Stomach (tissue), 9 donors: Measurements from ENCODE around the gene CFAP20DC. TPM values are rescaled to one million over a fixed set of nuclear protein-coding genes. Genes with fewer than 3 reads are reported as not detected.
A peak's percentile ranks its signal among the peaks of the same experiment; 100 is the strongest.

ENCODE experiments used
- DNase-seq, 2 donors: peaks; one replicate each; pipeline versions ENCODE4 v3.0.0 to v3.0.0-alpha.2; 2013 to 2019
- H3K27ac ChIP-seq, 5 donors: fragments of 200-600 bp in 4 of 5; sonication (generic) in 4 of 5; one replicate each; pipeline ENCODE4 v1.5.1; 2013 to 2019; ENCODE audit warnings: mild to moderate bottlenecking in 1 of 5, moderate library complexity in 1 of 5
- H3K27me3 ChIP-seq, 3 donors: fragments of 200-600 bp; sonication (generic); one replicate each; pipeline ENCODE4 v1.5.1; 2017 to 2019; ENCODE audit warnings: mixed run types in 1 of 3
- H3K36me3 ChIP-seq, 4 donors: fragments of 200-600 bp; sonication (generic); 1 replicate in 3 of 4; 2 replicates in 1 of 4; pipeline ENCODE4 v1.5.1; 2016 to 2019
- H3K4me1 ChIP-seq, 4 donors: fragments of 200-600 bp; sonication (generic); one replicate each; pipeline ENCODE4 v1.5.1; 2016 to 2019
- H3K4me3 ChIP-seq, 4 donors: fragments of 200-600 bp; sonication (generic) in 3 of 4; one replicate each; pipeline ENCODE4 v1.5.1; 2016 to 2019; ENCODE audit warnings: mild to moderate bottlenecking in 1 of 4
- H3K9me3 ChIP-seq, 4 donors: fragments of 200-600 bp; sonication (generic); one replicate each; pipeline ENCODE4 v1.5.1; 2016 to 2019
- EP300 ChIP-seq: sonication (generic); formaldehyde crosslinking; IDR thresholded peaks from one replicate; pipeline ENCODE4 v1.6.1; 2017; ENCODE audit warnings: antibody characterized with exemption
- POLR2A ChIP-seq, 4 donors: fragments of 450-650 bp; IDR thresholded peaks; one replicate each; pipeline ENCODE4 v1.6.1; 2016; ENCODE audit warnings: antibody characterized with exemption in 4 of 4, control low read depth in 2 of 4, mild to moderate bottlenecking in 1 of 4, moderate library complexity in 1 of 4
- POLR2AphosphoS5 ChIP-seq, 3 donors: sonication (generic); formaldehyde crosslinking; IDR thresholded peaks; one replicate each; pipeline ENCODE4 v1.6.1; 2016; ENCODE audit warnings: antibody characterized with exemption in 3 of 3
- WGBS, 5 donors: extraction: QIAGEN DNeasy Blood & Tissue Kit in 3 of 5; methylation state at CpG; one replicate each; pipeline versions ENCODE4 v1.1.5 to v1.1.7; 2013 to 2018; 5-methylcytosine and 5-hydroxymethylcytosine counted together
- intact Hi-C: fragments of 100-400 bp; cut with DNase I; formaldehyde crosslinking; loops from one replicate; pipeline ENCODE4 v1.15.1; 2023; ENCODE audit warnings: low total_unique reads
- polyA plus RNA-seq, 3 donors: library from polyadenylated mRNA; stranded (reverse); fragments of 200-250 nt; gene quantifications; one replicate each; pipeline ENCODE4 v1.2.3, GENCODE V29; 2013
- total RNA-seq, 5 donors: library from RNA; depleted of rRNA; stranded (reverse); fragments of >200 nt; gene quantifications; one replicate each; pipeline versions ENCODE4 v1.1.0 to v1.2.3, GENCODE V29; 2014 to 2016
- TF ChIP-seq, protein P1 (sequence below), 7 experiments: fragments of 450-650 bp in 4 of 7; fragments of 200-600 bp in 3 of 7; sonication (generic) in 3 of 7; IDR thresholded peaks; one replicate each; pipeline ENCODE4 v1.5.1; 2016 to 2019; ENCODE audit warnings: antibody characterized with exemption in 7 of 7, control low read depth in 2 of 7, mild to moderate bottlenecking in 1 of 7
- donor health status: healthy with polysubstance abuse.
- donor health status: Bipolar disorder and iron deficiency.
- donor health status: healthy.

The CFAP20DC gene
- total and polyA plus RNA-seq, 8 donors: 0.81 to 2.0 (median 1.00) TPM; not detected in 4

DNA sequence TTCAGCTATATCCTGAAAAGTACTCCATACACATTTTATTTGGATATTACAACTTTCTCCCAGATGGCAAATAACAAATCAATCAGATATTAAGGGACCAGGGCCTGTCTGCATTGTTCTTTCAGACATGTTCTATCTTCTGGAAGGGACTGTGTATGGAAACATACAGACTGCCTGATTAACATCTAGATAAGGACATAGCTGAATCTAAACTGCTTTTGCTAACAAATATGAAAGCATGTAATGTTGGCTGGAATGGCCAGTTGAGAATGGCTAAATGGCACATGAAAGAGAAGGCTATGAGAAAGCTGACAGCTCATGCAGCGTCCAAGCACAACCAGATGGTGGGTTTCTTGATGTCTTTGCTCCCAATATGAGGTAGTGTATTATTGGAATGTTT is 149.4 kb downstream of the CFAP20DC start:
- no peak for DNase-seq
- no peak overlapping the region for H3K27ac ChIP-seq
- TF ChIP-seq POLR2A (IDR thresholded peaks at IDR 0.05): no peak
- no peak for TF ChIP-seq EP300
- TF ChIP-seq, protein P1, sequence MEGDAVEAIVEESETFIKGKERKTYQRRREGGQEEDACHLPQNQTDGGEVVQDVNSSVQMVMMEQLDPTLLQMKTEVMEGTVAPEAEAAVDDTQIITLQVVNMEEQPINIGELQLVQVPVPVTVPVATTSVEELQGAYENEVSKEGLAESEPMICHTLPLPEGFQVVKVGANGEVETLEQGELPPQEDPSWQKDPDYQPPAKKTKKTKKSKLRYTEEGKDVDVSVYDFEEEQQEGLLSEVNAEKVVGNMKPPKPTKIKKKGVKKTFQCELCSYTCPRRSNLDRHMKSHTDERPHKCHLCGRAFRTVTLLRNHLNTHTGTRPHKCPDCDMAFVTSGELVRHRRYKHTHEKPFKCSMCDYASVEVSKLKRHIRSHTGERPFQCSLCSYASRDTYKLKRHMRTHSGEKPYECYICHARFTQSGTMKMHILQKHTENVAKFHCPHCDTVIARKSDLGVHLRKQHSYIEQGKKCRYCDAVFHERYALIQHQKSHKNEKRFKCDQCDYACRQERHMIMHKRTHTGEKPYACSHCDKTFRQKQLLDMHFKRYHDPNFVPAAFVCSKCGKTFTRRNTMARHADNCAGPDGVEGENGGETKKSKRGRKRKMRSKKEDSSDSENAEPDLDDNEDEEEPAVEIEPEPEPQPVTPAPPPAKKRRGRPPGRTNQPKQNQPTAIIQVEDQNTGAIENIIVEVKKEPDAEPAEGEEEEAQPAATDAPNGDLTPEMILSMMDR (IDR thresholded peaks at IDR 0.05): no peak
- TF ChIP-seq POLR2AphosphoS5 (IDR thresholded peaks at IDR 0.05): no peak
- H3K4me3 ChIP-seq: no peak overlapping the region
- no peaks in the 10 kb centered on the region for H3K9me3 ChIP-seq
- intact Hi-C loops: no loop called here
- H3K36me3 ChIP-seq: no peaks in the 10 kb centered on the region
- WGBS, 5 donors: 72 to 87% (median 85%) methylated on average over 1 of the region's 1 CpG
- H3K4me1 ChIP-seq: peaks cover 0 to 10% (median 7%) of the 10 kb centered on the region in 4 donors
- no peaks in the 10 kb centered on the region for H3K27me3 ChIP-seq

DNA sequence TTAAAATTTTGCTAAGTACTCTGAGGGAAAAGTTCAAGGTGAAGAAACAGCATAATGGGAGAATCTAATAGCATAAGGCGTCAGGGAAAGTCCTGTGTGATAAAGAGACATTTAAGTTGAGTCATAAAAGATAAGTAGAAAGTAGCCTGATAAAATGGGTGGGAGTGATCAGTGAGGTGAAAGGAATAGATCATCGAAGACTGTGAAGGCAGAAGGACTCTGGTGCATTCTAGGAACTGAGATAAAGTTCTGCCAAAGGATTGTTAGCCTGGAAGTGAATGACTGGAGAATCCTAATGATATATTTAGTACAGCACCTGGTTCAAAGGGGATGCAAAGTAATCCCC is 149.9 kb downstream of the CFAP20DC start:
- H3K27ac ChIP-seq: no peak overlapping the region
- TF ChIP-seq EP300: no peak
- TF ChIP-seq, protein P1 (IDR thresholded peaks at IDR 0.05): no peak
- no peak for TF ChIP-seq POLR2A (IDR thresholded peaks at IDR 0.05)
- no peak for TF ChIP-seq POLR2AphosphoS5 (IDR thresholded peaks at IDR 0.05)

DNA sequence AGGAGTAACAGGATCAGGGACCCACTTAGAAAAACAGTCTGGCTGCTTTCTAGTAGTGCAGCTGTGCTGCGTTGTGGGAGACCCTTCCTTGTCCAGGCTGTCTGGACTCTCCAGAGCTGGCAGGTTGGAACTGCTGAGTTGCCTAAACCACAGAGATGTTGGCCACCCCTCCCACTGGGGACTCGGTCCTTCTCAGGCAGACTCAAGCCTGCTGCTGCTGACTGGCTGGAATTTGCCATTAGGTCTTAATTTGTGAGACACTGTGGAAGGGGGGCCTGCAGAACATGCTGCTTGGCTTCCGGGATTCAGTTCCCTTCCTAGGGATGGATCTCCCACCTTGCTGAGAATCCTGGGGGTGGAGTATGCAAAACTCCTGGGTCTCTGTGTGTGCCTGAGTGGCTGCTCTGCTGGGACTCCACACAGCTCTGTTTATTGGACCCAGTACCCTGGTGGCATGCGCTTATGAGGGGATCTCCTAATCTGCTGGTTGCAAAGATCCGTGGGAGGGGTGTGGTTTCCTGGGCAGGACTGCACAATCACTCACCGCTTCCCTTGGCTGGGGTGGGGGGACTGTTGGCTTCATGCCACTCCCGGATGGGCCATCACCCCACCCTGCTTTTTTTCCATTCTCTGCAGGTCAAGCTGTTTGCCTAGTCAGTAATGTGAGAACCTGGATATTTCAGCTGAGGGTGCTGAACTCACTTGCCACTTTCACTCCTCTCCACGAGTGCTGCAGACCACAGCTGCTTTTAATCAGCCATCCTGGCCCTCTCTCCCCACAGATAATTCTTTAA is 150.5 kb downstream of the CFAP20DC start:
- WGBS, 5 donors: 16 to 25% (median 23%) methylated on average over 5 to 8 of the region's 8 CpGs
- H3K9me3 ChIP-seq: peaks cover 0 to 9% (median 6%) of the 10 kb centered on the region in 4 donors
- H3K4me3 ChIP-seq: no peak overlapping the region
- peak in 1 of 2 donors; percentile 68 for DNase-seq
- no peaks in the 10 kb centered on the region for H3K27me3 ChIP-seq
- intact Hi-C loops: no loop called here
- H3K27ac ChIP-seq: no peak overlapping the region
- TF ChIP-seq, protein P1 (IDR thresholded peaks at IDR 0.05): no peak
- TF ChIP-seq POLR2A (IDR thresholded peaks at IDR 0.05) (no peak), EP300 (no peak), POLR2AphosphoS5 (IDR thresholded peaks at IDR 0.05) (no peak)
- peaks cover 0 to 10% (median 7%) of the 10 kb centered on the region in 4 donors for H3K4me1 ChIP-seq
- H3K36me3 ChIP-seq: no peaks in the 10 kb centered on the region

More for the DNA sequence above, 149.9 kb downstream of the CFAP20DC start:
- intact Hi-C loops: no loop called here
- Histone ChIP-seq H3K4me1 (peaks cover 0 to 10% (median 7%) of the 10 kb centered on the region in 4 donors), H3K27me3 (no peaks in the 10 kb centered on the region), H3K4me3 (no peak overlapping the region), H3K36me3 (no peaks in the 10 kb centered on the region), H3K9me3 (peaks cover 0 to 3% (median 2%) of the 10 kb centered on the region in 4 donors)
- DNase-seq: no peak
- 12 to 28% (median 21%) methylated on average over 2 of the region's 2 CpGs for WGBS, 5 donors

DNA sequence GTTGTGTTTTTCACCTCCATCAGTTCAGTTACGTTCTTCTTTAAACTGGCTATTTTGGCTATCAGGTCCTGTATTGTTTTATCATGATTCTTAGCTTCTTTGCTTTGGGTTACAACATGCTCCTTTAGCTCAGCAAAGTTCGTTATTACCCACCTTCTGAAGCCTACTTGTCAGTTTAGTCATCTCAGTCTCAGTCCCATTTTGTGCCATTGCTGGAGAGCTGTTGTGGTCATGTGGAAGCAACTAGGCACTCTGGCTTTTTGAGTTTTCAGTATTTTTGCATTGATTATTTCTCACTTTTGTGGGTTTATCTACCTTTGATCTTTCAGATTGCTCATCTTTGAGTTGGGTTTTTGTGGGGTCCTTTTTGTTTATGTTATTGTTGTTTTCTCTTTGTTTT is 151.3 kb downstream of the CFAP20DC start:
- intact Hi-C loops: no loop called here
- Histone ChIP-seq H3K4me3 (no peak overlapping the region), H3K36me3 (no peaks in the 10 kb centered on the region), H3K27me3 (no peaks in the 10 kb centered on the region), H3K27ac (no peak overlapping the region), H3K9me3 (peaks cover 0 to 10% (median 7%) of the 10 kb centered on the region in 4 donors), H3K4me1 (peaks cover 0 to 10% (median 7%) of the 10 kb centered on the region in 4 donors)
- no peak for DNase-seq
- TF ChIP-seq POLR2AphosphoS5 (IDR thresholded peaks at IDR 0.05): no peak
- TF ChIP-seq EP300: no peak
- TF ChIP-seq, protein P1 (IDR thresholded peaks at IDR 0.05): no peak
- TF ChIP-seq POLR2A (IDR thresholded peaks at IDR 0.05): no peak
- 85 to 91% (median 87%) methylated on average over 2 of the region's 2 CpGs for WGBS, 5 donors
